Smooth muscle cell (in vitro differentiated cells): ENCODE results near the gene ZDHHC3. TPM values are rescaled to one million over a fixed set of nuclear protein-coding genes. Genes with fewer than 3 reads are reported as not detected.

Source experiments
- DNase-seq: peaks from one replicate; lab custom pipeline; 2025; ENCODE audit not compliant: unreplicated experiment; lab: John Stamatoyannopoulos, UW
- H2AFZ ChIP-seq: fragments of 200-600 bp; sonication (generic); 2 replicates; pipeline ENCODE4 v1.6.0; 2016; ENCODE audit warnings: antibody characterized with exemption, low read depth, mild to moderate bottlenecking
- H3F3A ChIP-seq: fragments of 200-600 bp; sonication (generic); 2 replicates; pipeline ENCODE4 v1.6.0; 2017; ENCODE audit warnings: antibody characterized with exemption, low read depth
- H3K27ac ChIP-seq: fragments of 200-600 bp; sonication (generic); 2 replicates; pipeline ENCODE4 v1.5.1; 2016; ENCODE audit warnings: low read depth, mild to moderate bottlenecking
- H3K27me3 ChIP-seq: fragments of 200-600 bp; sonication (generic); 2 replicates; pipeline ENCODE4 v1.6.1; 2016; ENCODE audit warnings: low read depth, mild to moderate bottlenecking
- H3K36me3 ChIP-seq: fragments of 200-600 bp; sonication (generic); 2 replicates; pipeline ENCODE4 v1.5.1; 2016; ENCODE audit warnings: low read depth
- H3K4me1 ChIP-seq: fragments of 200-600 bp; sonication (generic); 2 replicates; pipeline ENCODE4 v1.5.1; 2016; ENCODE audit warnings: low read depth
- H3K4me2 ChIP-seq: fragments of 200-600 bp; sonication (generic); 2 replicates; pipeline ENCODE4 v1.6.0; 2016; ENCODE audit warnings: mild to moderate bottlenecking
- H3K4me3 ChIP-seq: fragments of 200-600 bp; sonication (generic); 2 replicates; pipeline ENCODE4 v1.5.1; 2016; ENCODE audit warnings: mild to moderate bottlenecking
- H3K79me2 ChIP-seq: fragments of 200-600 bp; sonication (generic); 2 replicates; pipeline ENCODE4 v1.6.0; 2016; ENCODE audit warnings: low read depth, mild to moderate bottlenecking
- H3K9ac ChIP-seq: fragments of 200-600 bp; sonication (generic); 2 replicates; pipeline ENCODE4 v1.6.0; 2016; ENCODE audit warnings: low read depth
- H3K9me3 ChIP-seq: fragments of 200-600 bp; sonication (generic); replicated peaks from 2 replicates; pipeline ENCODE4 v1.5.1; 2016; ENCODE audit warnings: low read depth
- H4K20me1 ChIP-seq: fragments of 200-600 bp; sonication (generic); 2 replicates; pipeline ENCODE4 v1.6.0; 2016; ENCODE audit warnings: low read depth
- CTCF ChIP-seq: fragments of 200-600 bp; sonication (generic); IDR thresholded peaks from 2 replicates; pipeline ENCODE4 v1.5.1; 2017; ENCODE audit warnings: borderline replicate concordance, mild to moderate bottlenecking, antibody characterized with exemption; ENCODE audit not compliant: insufficient read depth, poor library complexity, severe bottlenecking
- WGBS: methylation state at CpG from one replicate; pipeline ENCODE4 v1.1.7; 2016; ENCODE audit warnings: low lambda C conversion rate; 5-methylcytosine and 5-hydroxymethylcytosine counted together
- polyA plus RNA-seq: library from polyadenylated mRNA; unstranded; fragments of >200 nt; fragmentation: Nextera tagmentation; extraction: Ambion mirVana; gene quantifications from 2 replicates; pipeline ENCODE4 v1.2.1, GENCODE V29; 2016
- total RNA-seq: library from RNA; depleted of rRNA; stranded (reverse); fragments of >200 nt; gene quantifications from 2 replicates; pipeline ENCODE4 v1.2.3, GENCODE V29; 2014

Gene ZDHHC3
- total and polyA plus RNA-seq, 2 experiments from 2014 or later = 40.5 to 63.7 TPM

- no peak for TF ChIP-seq CTCF
- no peak overlapping the region for H3K9ac ChIP-seq
- 94% methylated on average over 14 of the region's 14 CpGs for WGBS
Measured at GRCh38 chr3:44932986-44933944, 42.7 kb downstream of the ZDHHC3 start.

GRCh38 chr3:44932271-44932670 is 43.7 kb downstream of the ZDHHC3 start:
- 87% methylated on average over 2 of the region's 2 CpGs for WGBS
- Histone ChIP-seq H3K9me3 (no peaks in the 10 kb centered on the region), H3K9ac (no peak overlapping the region), H4K20me1 (peaks cover 8% of the 10 kb centered on the region), H3K4me3 (no peak overlapping the region), H3K79me2 (no peaks in the 10 kb centered on the region), H3K27me3 (no peaks in the 10 kb centered on the region), H3F3A (no peaks in the 10 kb centered on the region), H3K4me1 (peaks cover 6% of the 10 kb centered on the region), H3K4me2 (no peak overlapping the region), H2AFZ (no peak overlapping the region), H3K36me3 (no peaks in the 10 kb centered on the region), H3K27ac (no peak overlapping the region)
- no peak for DNase-seq
- no peak for TF ChIP-seq CTCF

More at GRCh38 chr3:44932986-44933944, 42.7 kb downstream of the ZDHHC3 start:
- Histone ChIP-seq H3K27ac (no peak overlapping the region), H3K79me2 (no peaks in the 10 kb centered on the region), H3K4me3 (no peak overlapping the region), H3F3A (no peaks in the 10 kb centered on the region), H3K36me3 (no peaks in the 10 kb centered on the region), H3K9me3 (no peaks in the 10 kb centered on the region), H3K4me2 (no peak overlapping the region), H2AFZ (no peak overlapping the region), H3K27me3 (no peaks in the 10 kb centered on the region), H3K4me1 (peaks cover 6% of the 10 kb centered on the region), H4K20me1 (peaks cover 8% of the 10 kb centered on the region)
- DNase-seq = no peak

- Histone ChIP-seq H3F3A (no peaks in the 10 kb centered on the region), H3K36me3 (no peaks in the 10 kb centered on the region)
Measured at GRCh38 chr3:44931791-44932190, 44.2 kb downstream of the ZDHHC3 start.

More at GRCh38 chr3:44931791-44932190, 44.2 kb downstream of the ZDHHC3 start:
- no peak overlapping the region for H2AFZ ChIP-seq
- no peak overlapping the region for H3K4me3 ChIP-seq
- WGBS = 97% methylated on average over 2 of the region's 2 CpGs
- TF ChIP-seq CTCF = no peak
- peaks cover 8% of the 10 kb centered on the region for H4K20me1 ChIP-seq
- H3K9me3 ChIP-seq = no peaks in the 10 kb centered on the region
- no peaks in the 10 kb centered on the region for H3K27me3 ChIP-seq
- no peaks in the 10 kb centered on the region for H3K79me2 ChIP-seq
- no peak overlapping the region for H3K4me2 ChIP-seq
- peaks cover 6% of the 10 kb centered on the region for H3K4me1 ChIP-seq
- no peak overlapping the region for H3K9ac ChIP-seq
- H3K27ac ChIP-seq = no peak overlapping the region
- no peak for DNase-seq
